HG03469 (cell line): ENCODE results near the gene ATP8A2.

Source experiments
- ATAC-seq: cut with Tn5 transposase; IDR thresholded peaks from one replicate; pipeline ENCODE4 v1.9.1; 2021; ENCODE audit warnings: mild to moderate bottlenecking, moderate library complexity, moderate number of reproducible peaks; ENCODE audit not compliant: unreplicated experiment

ATP8A2 gene

DNA sequence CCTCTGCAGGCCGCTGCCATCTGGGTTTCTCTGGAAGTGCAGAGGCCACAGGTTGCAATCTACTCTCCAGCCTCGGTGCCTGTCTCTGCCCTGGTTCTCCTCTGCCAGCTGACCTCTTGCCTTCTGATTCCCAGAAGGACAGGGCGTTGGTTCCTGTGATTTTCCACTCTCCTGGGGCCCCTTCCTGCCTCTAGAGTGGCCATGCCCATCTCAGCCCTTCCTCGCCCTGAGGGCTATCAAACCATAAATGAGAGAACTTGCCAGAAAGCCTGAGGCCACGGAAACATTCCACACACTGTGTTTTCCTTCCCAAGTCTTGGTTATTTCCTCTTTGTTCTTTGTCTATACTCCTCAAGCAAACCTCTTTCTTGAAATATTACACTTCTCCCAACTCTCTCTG lies 533.8 kb downstream of the ATP8A2 start:
- no peak for ATAC-seq

DNA sequence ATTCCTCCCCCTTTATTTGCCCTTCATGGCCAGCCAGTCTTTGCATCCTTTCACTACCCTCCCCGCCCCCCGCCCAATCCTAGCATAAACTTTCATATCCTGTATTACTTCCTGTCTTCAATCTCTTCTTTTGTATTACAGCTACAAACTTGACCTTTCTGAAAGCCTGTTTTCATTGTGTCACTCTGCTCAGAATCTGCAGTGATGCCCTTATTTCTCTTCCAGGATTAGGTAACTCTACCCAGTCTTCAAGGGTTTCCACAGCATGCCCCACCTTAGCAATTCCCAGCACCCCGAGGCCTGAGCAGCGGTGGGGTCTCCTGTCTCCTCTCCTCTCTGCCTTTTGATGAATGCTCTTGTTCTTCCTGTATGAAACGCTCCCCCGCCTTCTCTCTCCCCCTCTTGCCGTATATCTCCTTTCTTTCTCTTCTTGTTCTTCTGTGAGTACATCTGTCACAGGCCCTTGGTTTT lies 534.5 kb downstream of the ATP8A2 start:
- ATAC-seq: no peak

DNA sequence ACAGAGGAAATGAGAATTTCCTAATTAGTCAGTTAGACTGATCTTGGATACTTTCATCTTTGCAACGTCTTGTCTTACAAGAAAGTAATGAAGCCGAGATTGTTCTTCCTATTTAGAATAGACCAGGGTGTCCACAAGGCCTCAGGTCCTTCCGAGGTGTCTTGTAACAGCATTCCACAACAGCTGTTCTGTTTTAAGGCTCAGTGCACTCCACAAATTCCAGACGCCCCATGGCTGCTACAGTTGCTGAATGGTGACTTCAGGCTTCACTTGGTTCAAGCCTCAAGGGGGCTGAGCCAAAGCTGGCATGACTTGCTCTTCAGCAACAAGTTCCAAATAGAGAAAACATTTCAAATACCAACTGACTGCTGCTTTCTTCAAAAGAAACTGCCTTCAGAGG lies 536.6 kb downstream of the ATP8A2 start:
- no peak for ATAC-seq

DNA sequence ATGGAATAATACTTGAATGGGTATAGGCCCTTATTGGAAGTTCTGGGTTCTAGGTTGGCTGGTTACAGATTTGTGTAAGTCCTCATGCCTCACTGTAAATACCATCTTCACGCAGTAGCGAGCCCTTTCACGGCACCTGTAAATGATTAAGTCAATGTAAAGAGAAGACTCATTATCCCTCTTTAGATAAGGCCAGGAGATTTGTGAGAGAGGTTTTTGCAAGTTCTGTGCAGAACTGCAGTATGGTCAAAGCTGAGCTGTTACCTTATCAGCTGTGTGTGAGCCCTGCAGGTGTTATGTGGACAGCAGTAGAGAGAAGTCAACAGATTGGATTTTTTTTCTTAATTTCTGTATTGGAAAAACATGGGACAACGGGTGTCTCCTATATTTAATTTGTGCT lies 538.5 kb downstream of the ATP8A2 start:
- ATAC-seq: no peak

DNA sequence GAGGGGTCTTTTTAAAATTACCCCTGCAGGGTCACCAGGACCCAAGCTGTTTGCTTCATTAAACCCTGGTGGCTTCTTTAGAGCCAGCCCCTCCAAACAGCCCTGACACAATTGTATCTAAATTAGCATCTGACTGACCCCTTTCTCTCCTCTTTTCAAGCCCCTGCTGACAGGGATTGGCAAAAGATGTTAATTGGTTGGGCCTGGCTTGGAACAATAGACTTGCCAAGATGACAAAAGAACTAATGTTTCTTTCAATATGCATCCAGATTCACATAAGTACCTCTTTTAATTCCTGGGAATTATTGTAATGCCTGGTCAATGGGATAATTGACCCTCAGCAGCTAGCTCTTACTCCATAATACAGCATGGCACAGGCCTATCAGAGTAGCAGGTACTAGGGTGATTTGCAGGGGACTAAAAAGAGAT lies 539.2 kb downstream of the ATP8A2 start:
- no peak for ATAC-seq

DNA sequence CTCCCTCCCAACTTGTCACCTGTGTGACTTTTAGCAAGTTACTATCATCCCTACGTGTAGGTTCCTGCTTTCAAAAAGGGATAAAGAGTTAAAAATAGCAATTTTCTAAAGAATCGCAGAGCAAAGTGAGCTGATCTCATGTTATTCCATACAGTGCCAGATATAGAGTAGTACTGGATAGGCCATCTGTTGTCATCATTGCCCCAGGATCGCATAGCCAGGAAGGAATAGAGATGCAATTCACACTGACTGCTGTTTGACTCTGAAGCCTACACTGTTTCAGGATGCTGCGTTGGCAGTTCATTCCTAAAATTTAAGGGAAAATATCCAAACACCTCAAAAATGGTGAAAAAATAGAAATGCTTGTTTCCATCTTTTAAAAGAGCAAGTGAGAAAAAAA lies 541.2 kb downstream of the ATP8A2 start:
- ATAC-seq: no peak

DNA sequence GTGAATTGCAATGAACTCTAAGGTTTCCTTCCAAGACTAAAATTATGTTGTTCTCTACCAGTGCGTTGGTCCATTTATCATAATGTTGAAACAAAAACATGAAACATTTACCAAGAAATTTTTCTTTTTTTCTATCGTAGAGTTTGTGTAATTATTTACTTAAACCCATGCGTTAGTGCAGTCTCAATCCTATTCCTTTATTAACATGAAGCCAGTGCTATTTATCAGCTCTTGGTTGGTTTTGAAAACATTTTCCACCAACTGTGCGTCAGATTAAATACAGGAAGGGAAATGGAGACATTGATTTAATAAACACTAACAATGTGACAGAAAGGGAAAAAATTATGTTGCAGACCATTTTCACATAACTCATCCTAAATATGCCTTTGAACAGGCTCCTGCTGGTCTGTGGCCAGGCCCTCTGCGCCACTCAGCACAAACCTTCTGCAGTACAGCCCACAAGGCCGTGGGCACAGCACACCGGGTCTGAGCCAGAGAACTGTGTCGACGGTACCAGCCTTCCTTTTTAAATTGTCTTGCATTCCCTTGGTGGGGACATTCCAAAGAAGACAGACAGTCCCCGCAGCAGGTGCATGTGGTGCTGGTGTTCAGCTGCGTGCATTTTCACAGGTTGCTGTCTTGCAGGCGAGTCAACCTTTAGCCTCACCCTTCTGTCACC lies 544.2 kb downstream of the ATP8A2 start:
- no peak for ATAC-seq

DNA sequence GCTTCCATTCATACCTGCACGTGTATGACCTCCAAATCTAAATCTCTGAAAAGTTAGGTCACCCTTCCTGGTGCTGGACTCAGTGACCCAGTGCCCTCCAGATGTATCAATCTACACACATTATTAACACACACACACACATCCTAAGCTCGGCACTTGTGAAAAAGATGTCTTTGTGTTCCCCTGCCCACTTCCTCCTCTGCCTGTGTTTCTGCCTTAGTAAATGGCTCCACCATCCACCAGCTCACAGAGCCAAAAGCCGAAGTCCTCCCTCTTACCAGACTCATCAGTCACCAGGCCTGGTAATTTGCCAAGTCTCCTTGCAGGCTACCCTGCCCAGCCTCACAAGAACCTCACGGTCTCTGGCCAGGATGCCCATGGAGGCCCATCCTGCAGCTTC lies 548.5 kb downstream of the ATP8A2 start:
- ATAC-seq: no peak

DNA sequence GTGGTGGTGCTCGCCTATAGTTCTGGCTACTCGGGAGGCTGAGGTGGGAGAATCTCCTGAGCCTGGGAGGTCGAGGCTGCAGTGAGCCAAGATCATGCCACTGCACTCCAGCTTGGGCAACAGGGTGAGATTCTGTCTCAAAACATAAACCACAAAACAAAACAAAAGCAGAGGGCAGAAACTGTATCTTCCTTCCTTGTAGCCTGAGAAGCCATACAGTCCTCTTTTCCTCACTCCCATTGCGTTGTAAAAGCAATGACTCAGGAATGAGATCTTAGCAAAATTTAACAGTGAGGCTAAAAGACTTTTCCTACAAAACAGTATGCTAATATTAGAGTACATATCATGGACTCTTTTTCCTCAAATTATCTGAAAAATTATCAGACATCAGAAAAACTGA lies 549.2 kb downstream of the ATP8A2 start:
- ATAC-seq: no peak

DNA sequence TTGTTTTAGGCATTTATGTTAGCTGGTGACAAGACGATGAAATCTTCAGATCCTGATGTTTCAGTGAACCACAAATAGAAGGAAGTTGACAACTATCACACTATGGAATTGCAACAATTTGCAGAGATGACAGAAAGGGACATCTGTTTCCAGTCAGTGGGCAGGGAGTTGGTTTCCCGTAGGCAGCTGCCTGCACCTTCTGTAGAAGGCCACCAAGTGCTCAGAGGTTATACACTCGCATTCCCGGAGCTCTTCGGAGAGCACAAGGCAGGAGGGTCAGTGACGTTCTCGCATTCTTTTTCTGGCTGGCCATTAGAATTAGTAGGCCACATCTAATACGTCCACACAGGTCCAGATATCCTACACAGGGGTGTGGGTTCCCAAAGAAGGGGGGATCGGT lies 550.6 kb downstream of the ATP8A2 start:
- no peak for ATAC-seq

DNA sequence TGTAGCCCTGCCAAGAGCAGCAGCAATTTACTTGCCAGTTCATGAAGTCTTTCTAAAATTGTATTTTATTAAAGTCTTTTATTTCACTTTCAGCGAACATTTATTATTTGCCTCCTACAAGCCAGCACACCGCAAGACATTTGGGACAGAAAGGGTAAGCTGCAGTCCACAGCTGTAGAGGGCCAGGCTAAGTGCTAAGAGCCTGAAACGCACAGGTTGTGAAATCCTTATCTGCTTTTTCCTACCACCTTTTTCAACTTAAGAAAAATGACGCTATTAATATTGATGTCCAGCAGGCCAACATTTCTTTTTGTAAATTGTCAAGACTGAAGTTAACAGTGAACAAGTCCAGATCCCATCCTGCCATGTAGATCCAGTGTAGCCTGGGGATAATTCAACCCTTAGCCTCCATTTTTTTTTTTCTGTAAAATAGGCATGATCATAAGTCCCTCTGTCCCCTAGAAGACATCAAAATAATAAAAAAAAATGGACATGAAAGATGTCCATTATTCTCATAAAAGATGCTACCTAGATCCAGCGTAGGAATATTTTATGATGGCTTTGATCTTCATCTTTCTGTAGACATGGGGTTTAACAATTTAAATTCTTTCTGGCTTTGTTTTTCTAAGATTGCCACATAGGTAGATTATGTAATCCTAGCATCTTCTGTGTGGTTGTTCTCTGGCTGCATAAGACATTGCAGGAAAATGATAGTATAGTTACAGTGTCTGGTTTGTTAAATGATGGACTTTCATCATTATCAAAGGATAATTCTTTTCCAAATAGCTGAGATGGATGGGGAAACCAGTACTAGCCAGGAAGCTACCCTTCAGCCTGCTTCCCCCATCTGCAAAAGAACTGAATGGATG lies 551.7 kb downstream of the ATP8A2 start:
- no peak for ATAC-seq

DNA sequence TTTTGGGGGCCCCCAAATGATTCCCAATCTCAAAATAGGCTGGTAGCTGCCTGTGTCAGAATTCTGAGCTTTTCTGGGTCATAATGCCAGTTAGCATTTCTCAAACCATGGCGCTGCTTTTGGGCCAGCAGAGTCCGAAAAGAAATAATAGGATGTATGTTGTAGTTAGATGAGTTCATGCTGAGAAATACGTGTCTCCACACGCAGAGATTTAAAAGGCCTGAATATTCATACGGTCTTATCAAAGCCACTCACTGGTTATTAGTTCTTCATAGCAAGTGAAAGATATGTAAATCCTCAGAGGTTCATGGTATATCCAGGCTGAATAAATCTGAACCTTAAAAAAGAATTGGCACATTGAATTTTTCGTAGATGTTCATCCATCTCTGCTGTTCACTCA lies 555.6 kb downstream of the ATP8A2 start:
- no peak for ATAC-seq

DNA sequence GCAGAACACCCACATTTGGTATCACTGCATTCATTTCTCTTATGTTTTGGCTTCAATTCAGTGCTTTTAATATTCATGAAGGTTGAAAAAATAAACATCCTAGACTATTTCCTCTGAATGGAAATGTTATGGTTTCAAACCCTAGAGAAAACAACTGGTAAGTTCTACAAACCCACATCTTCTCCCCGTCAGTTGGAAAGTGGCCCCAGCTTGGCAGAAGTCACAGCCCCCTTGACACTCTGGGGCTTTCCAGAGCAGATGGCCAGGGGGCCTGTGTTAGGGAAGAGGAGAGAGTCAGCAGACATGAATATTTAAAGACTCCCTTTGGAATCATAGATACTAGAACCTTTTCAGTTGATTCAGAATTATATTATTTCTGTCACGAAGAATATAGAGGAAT lies 556.2 kb downstream of the ATP8A2 start:
- ATAC-seq: no peak

DNA sequence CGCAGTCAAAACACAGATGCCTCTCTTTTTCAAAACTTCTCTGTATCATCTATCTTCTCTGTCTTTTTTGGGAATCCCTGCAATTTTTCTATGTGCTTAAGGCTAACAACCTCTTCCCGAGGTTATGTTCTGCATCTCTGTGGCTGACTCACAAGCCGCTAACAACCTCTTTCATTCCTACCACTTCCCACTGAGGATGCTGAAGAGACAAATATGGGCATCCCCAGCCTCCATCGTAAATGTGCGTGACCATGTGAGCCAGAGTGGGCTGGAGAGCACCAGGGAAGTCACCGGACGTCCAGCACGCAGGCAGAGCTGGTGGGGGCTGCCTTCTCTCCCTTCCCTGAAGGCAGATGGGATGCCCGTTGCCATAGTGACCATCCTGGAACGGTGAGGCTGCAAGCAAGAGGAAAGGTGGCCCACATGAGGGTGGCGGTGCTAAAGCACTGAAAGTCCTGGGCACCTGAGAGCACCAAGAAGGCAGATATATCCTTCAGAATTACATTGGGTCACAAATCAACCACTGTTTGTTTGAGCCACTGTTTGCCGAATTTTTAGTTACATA lies 557.2 kb downstream of the ATP8A2 start:
- no peak for ATAC-seq

DNA sequence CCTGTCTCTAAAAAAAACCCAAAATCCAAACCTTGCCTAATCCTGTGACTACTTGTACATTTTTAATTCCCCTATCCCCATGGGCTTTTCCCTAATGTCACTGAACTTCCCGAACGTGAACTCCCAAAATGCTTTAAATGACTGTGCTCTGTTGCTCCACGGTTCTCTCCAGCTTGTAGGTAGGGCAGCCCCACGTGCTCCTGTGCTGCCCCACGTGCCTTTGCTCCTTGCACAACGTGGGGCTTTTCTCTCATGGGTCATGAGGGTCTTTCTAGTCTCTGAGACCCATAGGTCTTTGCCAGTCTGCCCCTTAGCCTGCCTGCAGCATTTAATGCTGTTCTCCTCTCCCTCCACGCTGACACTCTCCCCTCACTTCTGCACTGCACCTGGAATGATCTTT lies 558.0 kb downstream of the ATP8A2 start:
- no peak for ATAC-seq

DNA sequence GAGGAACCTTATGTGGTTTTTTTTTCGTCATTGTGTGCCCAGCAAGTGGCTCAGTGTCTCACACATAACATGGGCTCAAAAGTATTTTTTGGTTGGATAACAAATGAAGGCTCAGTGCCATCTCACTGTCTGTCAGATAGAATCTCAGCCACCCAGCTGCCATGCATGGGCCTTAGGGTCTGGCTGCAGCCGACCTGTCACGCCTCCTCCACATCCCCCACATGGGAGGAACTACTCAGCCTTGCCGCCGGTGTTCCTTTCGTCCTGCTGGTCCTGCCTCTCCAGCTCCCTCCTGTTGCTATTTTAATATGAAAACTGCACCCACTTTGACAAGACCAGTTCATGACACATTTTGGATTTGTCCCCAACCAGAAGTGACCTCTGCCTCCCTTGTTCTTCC lies 558.9 kb downstream of the ATP8A2 start:
- no peak for ATAC-seq

DNA sequence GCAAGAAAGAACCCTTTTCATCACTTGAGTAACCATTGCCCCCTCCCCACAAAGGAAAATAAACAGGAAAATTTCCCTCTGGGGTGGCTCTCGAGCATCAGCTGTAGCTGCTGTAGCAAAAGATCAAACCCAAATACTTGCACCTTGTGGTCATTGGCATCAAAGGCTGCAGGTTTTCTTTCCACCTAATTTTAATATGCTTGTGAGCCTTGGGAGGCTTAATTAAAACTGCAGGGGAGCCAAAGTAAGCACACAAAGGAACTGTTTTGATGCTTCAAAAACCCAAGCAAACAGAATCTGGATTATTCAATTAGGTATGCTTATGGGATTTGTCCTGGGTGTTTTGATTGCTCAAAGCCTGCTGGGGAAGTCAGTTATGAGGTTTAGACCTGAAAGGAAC lies 560.6 kb downstream of the ATP8A2 start:
- ATAC-seq: no peak

DNA sequence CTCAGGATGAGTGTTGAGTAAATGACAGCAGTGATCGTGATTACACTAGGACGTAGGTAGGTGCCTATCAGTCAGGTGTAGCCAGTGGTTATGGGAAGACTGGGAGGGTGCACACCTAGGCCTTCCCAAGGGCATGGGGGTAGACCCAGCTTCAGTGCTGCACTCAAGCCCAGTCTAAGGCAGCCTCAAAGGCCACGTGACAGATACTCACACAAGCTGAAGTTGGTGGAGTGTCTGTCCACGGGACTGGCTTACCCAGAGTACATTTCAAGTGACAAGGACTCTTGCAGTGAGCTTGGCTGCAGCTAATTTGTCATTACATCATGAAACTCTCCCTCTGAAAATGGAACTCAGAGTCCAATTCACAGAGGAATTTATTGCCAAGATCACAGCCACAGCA lies 561.7 kb downstream of the ATP8A2 start:
- no peak for ATAC-seq

DNA sequence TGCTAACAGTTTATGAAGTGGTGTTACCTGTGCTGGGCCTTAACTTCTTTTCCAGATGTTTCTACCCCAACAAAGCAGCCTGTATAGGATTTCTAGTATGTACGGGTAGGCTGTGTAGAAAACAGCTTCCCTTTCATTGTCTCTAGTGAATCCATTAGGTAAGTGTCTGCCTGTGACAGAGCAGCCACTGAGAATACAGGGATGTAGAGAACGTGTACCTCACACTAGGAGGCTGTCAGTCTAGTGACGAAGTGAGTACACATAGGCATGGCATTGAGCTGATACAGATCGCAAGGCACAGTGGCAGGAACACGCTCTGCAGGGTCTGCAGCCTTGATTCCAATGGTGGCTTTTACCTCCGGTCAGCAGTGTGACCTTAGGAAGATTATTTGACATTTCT lies 562.4 kb downstream of the ATP8A2 start:
- no peak for ATAC-seq

DNA sequence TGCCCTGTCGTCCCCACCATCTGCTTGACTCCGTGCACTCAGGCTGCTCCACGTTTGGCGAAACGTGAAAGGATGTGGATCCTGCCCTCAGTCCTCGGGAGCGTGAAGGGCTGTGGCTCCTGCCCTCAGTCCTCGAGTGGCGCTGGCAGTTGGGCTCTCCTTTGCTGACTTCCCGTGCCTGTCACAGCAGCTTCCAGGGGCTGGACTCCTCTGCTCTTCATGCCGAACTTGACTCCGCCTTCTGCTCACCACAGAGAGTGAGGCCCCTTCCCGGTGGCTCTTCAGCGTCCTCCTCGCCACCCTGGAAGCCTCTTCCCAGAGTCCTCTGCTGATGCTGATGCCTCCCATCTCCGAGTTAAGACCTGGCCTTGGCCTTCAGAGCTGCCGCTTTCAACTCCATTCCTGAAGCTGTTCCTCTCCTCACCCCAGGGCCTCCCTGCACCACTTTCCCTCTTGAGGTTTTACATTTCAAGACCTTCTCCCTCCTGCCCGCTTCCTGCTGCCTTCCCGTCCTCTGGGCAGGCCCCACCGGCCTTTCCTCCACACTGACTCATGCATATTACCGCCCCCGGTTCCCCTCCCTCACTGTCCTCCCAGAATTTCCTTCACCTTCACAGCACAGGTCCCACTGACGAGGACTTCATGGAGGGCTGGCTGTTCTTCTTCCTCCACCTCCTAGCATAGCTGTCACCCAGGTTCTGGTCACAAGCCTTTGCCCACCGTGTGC lies 568.4 kb downstream of the ATP8A2 start:
- no peak for ATAC-seq

DNA sequence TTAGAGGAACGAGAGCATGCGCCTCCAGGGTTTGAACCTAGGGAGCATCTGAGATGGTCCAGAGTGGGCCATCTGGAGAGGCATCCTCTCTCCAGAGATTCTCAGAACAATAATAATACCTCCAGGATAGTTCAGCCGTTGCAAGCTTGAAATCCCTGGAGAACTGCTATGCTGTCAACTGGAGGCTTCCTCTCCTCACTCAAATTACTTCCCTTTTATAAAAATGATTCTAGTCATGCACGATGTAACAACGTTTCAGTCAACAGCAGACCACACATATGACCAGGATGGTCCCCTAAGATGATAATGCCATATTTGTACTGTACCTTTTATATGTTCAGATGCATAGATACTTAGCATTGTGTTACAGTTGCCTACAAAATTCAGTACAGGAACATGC lies 571.3 kb downstream of the ATP8A2 start:
- ATAC-seq: no peak
